Right atrium auricular region (tissue), 2 donors: ENCODE data around the gene NLRC3. TPM values are rescaled to one million over a fixed set of nuclear protein-coding genes. Genes with fewer than 3 reads are reported as not detected.

Source experiments
- DNase-seq: peaks from one replicate; pipeline ENCODE4 v3.0.0-alpha.2; 2019; ENCODE audit warnings: low spot score
- H3K27ac ChIP-seq, 2 donors: fragments of 200-600 bp; sonication (generic); 1 replicate in 1 of 2; 2 replicates in 1 of 2; pipeline ENCODE4 v1.5.1; 2016 to 2019
- H3K27me3 ChIP-seq, 2 donors: fragments of 200-600 bp; sonication (generic); one replicate each; pipeline versions ENCODE4 v1.5.1 to v1.6.0; 2017 to 2019
- H3K36me3 ChIP-seq: fragments of 200-600 bp; sonication (generic); one replicate; pipeline ENCODE4 v1.5.1; 2016
- H3K4me1 ChIP-seq, 2 donors: fragments of 200-600 bp; sonication (generic); one replicate each; pipeline versions ENCODE4 v1.5.1 to v1.6.0; 2017 to 2019
- H3K4me3 ChIP-seq, 2 donors: fragments of 200-600 bp; sonication (generic); 1 replicate in 1 of 2; 2 replicates in 1 of 2; pipeline ENCODE4 v1.5.1; 2017 to 2019; ENCODE audit warnings: mild to moderate bottlenecking in 1 of 2, moderate library complexity in 1 of 2
- H3K9me3 ChIP-seq, 2 donors: fragments of 200-600 bp; sonication (generic); one replicate each; pipeline ENCODE4 v1.5.1; 2019
- CTCF ChIP-seq, 2 donors: fragments of 200-600 bp; sonication (generic); IDR thresholded peaks; one replicate each; pipeline ENCODE4 v1.5.1; 2019; ENCODE audit warnings: antibody characterized with exemption in 2 of 2
- total RNA-seq, 2 donors: library from RNA; depleted of rRNA; stranded (reverse); fragments of >200 nt; gene quantifications; one replicate each; pipeline ENCODE4 v1.1.0, GENCODE V29; 2016

NLRC3 gene
- total RNA-seq, 2 donors from 2014 or later: 0.85 to 1.1 TPM

- Histone ChIP-seq H3K36me3 (no peaks in the 10 kb centered on the region), H3K9me3 (no peaks in the 10 kb centered on the region), H3K27ac (no peak overlapping the region), H3K27me3 (no peaks in the 10 kb centered on the region), H3K4me1 (peaks cover 0 to 9% of the 10 kb centered on the region in 2 donors), H3K4me3 (no peak overlapping the region)
- no peak for TF ChIP-seq CTCF (IDR thresholded peaks at IDR 0.05)
- no peak for DNase-seq
Observed at GRCh38 chr16:3580686-3581085, 3.5 kb upstream of the NLRC3 start.

- no peak overlapping the region for H3K4me3 ChIP-seq
- TF ChIP-seq CTCF (IDR thresholded peaks at IDR 0.05): no peak
- no peak overlapping the region for H3K27ac ChIP-seq
- H3K36me3 ChIP-seq: no peaks in the 10 kb centered on the region
- no peaks in the 10 kb centered on the region for H3K9me3 ChIP-seq
- no peaks in the 10 kb centered on the region for H3K27me3 ChIP-seq
- no peak for DNase-seq
- peaks cover 0 to 9% of the 10 kb centered on the region in 2 donors for H3K4me1 ChIP-seq
Observed at GRCh38 chr16:3580251-3580651, 3.0 kb upstream of the NLRC3 start.

GRCh38 chr16:3579776-3580175 is 2.6 kb upstream of the NLRC3 start:
- H3K9me3 ChIP-seq: no peaks in the 10 kb centered on the region
- no peak overlapping the region for H3K27ac ChIP-seq
- H3K27me3 ChIP-seq: no peaks in the 10 kb centered on the region
- TF ChIP-seq CTCF (IDR thresholded peaks at IDR 0.05): no peak
- peaks cover 0 to 9% of the 10 kb centered on the region in 2 donors for H3K4me1 ChIP-seq
- DNase-seq: no peak
- no peaks in the 10 kb centered on the region for H3K36me3 ChIP-seq
- H3K4me3 ChIP-seq: no peak overlapping the region

GRCh38 chr16:3578610-3579551 is 1.7 kb upstream of the NLRC3 start:
- Histone ChIP-seq H3K4me1 (peaks cover 0 to 9% of the 10 kb centered on the region in 2 donors), H3K4me3 (no peak overlapping the region), H3K9me3 (no peaks in the 10 kb centered on the region), H3K36me3 (no peaks in the 10 kb centered on the region), H3K27me3 (no peaks in the 10 kb centered on the region), H3K27ac (no peak overlapping the region)
- DNase-seq: no peak
- no peak for TF ChIP-seq CTCF (IDR thresholded peaks at IDR 0.05)

GRCh38 chr16:3578121-3578520 is 918 bp upstream of the NLRC3 start:
- DNase-seq: no peak
- no peak for TF ChIP-seq CTCF (IDR thresholded peaks at IDR 0.05)
- no peak overlapping the region for H3K4me3 ChIP-seq

More at GRCh38 chr16:3578121-3578520, 918 bp upstream of the NLRC3 start:
- Histone ChIP-seq H3K36me3 (no peaks in the 10 kb centered on the region), H3K4me1 (peaks cover 0 to 9% of the 10 kb centered on the region in 2 donors), H3K9me3 (no peaks in the 10 kb centered on the region), H3K27me3 (no peaks in the 10 kb centered on the region), H3K27ac (no peak overlapping the region)
